ENCODE measurements around the gene CCDC127. TPM values are rescaled to one million over a fixed set of nuclear protein-coding genes. Genes with fewer than 3 reads are reported as not detected.
A peak's percentile ranks its signal among the peaks of the same experiment; 100 is the strongest.
"Not testable (repeated sequence)": the region's sequence is repeated elsewhere in the genome, so short reads cannot be mapped to it uniquely, and the experiment has no call there.

The CCDC127 gene
- total RNA-seq, 2 experiments from 2014 or later: 5.3 to 5.9 TPM

- H3K27ac Mint-ChIP-seq, H3K27me3 Mint-ChIP-seq, H3K9me3 Mint-ChIP-seq, H3K4me3 Mint-ChIP-seq, DNase-seq: not testable (repeated sequence)
- H3K36me3 Mint-ChIP-seq: peaks cover 52% of the 10 kb centered on the region
- H3K4me1 Mint-ChIP-seq: peaks cover 14% of the 10 kb centered on the region
Observed at GRCh38 chr5:245717-246116, 27.8 kb upstream of the CCDC127 start.

DNA sequence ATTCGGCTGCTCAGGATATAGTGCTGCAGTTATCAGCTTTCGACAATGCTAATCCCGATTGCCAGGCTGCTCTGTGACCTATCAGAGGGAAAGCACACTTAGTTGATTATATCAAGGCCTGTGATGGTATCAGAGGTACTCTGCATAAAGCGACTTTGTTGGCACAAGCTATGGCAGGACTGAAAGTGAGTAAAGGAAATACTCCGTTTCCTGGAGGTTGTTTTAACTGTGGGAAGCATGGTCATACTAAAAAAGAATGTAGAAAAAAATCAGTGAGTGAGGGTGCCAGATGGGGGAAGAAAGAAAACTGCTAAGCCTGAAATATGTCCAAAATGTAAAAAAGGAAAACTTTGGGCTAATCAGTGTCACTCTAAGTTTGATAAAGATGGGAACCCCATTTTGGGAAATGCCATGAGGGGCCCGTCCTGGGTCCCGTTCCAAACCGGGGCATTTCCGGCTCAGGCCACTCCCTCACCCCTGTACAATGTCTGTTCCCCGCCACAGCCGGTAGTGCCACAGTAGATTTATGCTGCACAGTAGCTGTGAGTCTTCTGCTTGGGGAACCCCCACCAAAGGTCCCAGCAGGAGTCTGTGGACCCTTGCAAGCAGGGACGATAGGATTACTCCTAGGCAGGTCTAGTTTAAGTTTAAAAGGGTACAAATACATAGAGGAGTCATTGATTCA lies 25.9 kb upstream of the CCDC127 start:
- peak overlapping the region; percentile 81 for H3K27ac Mint-ChIP-seq

DNA sequence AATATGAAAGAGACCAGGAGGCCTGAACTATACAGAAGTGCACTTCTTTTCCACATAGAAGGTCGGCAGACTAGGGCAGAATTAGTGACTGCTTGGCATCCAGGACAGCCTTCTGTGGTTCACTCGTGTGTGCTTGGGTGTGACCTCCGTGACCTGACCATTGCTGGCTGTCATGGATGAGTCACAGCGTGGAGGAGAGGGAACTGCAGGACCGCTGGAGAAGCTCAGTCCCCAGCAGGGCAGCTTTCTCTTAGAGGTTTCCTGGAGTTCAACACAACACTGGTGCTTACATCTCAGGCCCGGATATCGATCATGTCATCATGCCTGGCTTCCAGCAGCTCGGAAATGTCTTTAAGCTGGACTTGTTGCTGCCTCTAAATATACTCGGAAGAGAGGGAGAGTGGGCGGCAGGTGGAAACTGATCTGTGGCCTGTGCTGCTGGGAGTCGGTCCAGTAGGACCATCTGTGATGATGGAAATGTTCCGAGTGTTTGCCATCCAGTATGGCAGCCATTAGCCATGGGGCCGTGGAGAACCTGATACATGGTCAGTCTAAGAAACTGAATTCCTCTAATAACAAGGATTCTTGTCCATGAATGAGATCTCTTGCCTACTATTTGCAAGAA lies 23.2 kb upstream of the CCDC127 start:
- DNase-seq, H3K27ac Mint-ChIP-seq, H3K9me3 Mint-ChIP-seq, H3K4me3 Mint-ChIP-seq, H3K27me3 Mint-ChIP-seq: not testable (repeated sequence)
- Mint-ChIP-seq H3K4me1 (peaks cover 14% of the 10 kb centered on the region), H3K36me3 (peaks cover 48% of the 10 kb centered on the region)

More for the DNA sequence above, 25.9 kb upstream of the CCDC127 start:
- not testable (repeated sequence) for H3K9me3 Mint-ChIP-seq, H3K27me3 Mint-ChIP-seq
- Mint-ChIP-seq H3K4me3 (peak overlapping the region; percentile 50), H3K4me1 (peaks cover 14% of the 10 kb centered on the region), H3K36me3 (peaks cover 64% of the 10 kb centered on the region)
- peak; percentile 38 for DNase-seq

DNA sequence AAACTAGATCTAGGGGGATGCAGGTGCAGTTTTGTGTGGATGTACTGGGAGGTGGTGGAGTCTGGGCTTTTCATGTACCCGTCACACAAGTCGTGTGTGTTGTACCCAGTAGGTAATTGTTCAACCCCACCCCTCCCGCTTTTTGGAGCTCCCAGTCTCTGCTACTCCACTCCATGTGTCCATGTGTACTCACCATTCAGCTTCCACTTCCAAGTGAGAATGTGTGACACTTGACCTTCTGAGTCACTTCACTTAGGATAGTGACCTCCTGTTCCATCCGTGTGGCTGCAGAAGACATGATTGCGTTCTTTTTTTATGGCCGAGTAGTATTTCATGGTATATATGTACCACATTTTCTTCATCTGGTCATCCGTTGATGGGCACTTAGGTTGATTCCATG lies 22.6 kb upstream of the CCDC127 start:
- not testable (repeated sequence) for H3K27ac Mint-ChIP-seq, H3K9me3 Mint-ChIP-seq, DNase-seq, H3K4me3 Mint-ChIP-seq, H3K27me3 Mint-ChIP-seq
- peaks cover 14% of the 10 kb centered on the region for H3K4me1 Mint-ChIP-seq
- peaks cover 48% of the 10 kb centered on the region for H3K36me3 Mint-ChIP-seq

- DNase-seq, H3K9me3 Mint-ChIP-seq, H3K27ac Mint-ChIP-seq, H3K4me1 Mint-ChIP-seq, H3K27me3 Mint-ChIP-seq, H3K4me3 Mint-ChIP-seq: not testable (repeated sequence)
- H3K36me3 Mint-ChIP-seq: peaks cover 46% of the 10 kb centered on the region
Observed at GRCh38 chr5:237931-238330, 20.0 kb upstream of the CCDC127 start.

- H3K27me3 Mint-ChIP-seq, H3K27ac Mint-ChIP-seq, H3K9me3 Mint-ChIP-seq, H3K4me1 Mint-ChIP-seq, DNase-seq, H3K4me3 Mint-ChIP-seq: not testable (repeated sequence)
- peaks cover 30% of the 10 kb centered on the region for H3K36me3 Mint-ChIP-seq
Observed at GRCh38 chr5:235527-235926, 17.6 kb upstream of the CCDC127 start.

- H3K4me1 Mint-ChIP-seq: no peaks in the 10 kb centered on the region
- no peak for DNase-seq
- peaks cover 21% of the 10 kb centered on the region for H3K36me3 Mint-ChIP-seq
- H3K27me3 Mint-ChIP-seq: no peaks in the 10 kb centered on the region
- H3K27ac Mint-ChIP-seq: no peak overlapping the region
- H3K4me3 Mint-ChIP-seq: no peak overlapping the region
- H3K9me3 Mint-ChIP-seq: no peaks in the 10 kb centered on the region
Observed at GRCh38 chr5:234450-234849, 16.5 kb upstream of the CCDC127 start.

DNA sequence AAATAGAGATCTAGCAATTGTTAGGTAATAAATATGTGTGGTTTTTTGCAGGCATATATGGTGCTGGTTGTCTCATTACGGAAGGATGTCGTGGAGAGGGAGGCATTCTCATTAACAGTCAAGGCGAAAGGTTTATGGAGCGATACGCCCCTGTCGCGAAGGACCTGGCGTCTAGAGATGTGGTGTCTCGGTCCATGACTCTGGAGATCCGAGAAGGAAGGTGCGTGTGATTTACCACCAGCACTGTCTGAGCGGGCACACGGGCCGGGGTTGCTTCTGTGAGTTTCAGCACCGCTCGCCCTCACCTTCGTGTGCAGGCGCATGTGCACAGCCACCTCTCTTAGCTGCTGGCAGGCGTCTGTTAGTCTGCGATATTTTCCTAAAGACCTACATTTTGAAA lies 15.5 kb upstream of the CCDC127 start:
- H3K4me1 Mint-ChIP-seq, DNase-seq, H3K27me3 Mint-ChIP-seq, H3K9me3 Mint-ChIP-seq, H3K27ac Mint-ChIP-seq, H3K4me3 Mint-ChIP-seq: not testable (repeated sequence)
- H3K36me3 Mint-ChIP-seq: peaks cover 24% of the 10 kb centered on the region

DNA sequence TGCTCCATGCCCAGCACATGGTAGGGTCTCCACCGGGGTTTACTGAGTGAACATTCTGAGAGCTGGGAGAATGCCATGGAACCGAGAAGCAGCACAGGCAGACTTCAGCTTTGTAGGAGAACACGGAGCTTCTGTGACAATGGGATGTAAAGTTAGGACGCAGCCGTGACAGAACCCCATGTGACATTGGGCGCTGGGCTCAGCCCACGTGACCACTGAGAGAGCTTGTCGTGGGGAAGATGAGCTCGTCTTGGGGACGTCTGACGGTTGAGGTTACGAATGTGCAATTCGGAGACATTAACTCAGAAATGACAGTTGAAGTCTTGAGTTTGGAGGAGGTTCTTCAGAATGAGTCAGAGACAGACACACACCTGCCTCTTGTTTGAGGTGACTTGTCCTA lies 13.7 kb upstream of the CCDC127 start:
- no peak for DNase-seq
- Mint-ChIP-seq H3K27ac (peak overlapping the region; percentile 56), H3K4me3 (no peak overlapping the region), H3K36me3 (peaks cover 30% of the 10 kb centered on the region), H3K27me3 (no peaks in the 10 kb centered on the region), H3K4me1 (no peaks in the 10 kb centered on the region), H3K9me3 (no peaks in the 10 kb centered on the region)

DNA sequence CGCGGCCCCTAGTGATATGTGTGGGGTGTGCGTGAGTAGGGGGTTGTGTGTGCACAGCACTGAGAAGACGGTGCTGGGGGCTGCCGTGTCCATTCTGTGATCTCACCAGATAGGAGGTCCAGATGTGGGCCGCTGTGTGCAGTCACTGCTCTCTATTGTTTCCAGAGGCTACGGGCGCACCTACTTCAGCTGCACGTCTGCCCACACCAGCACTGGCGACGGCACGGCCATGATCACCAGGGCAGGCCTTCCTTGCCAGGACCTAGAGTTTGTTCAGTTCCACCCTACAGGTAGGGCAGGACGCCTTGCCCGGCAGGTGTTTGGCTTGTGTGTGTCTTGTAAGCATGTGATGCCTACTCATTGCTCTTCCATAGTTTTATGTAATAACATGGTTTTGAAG lies 12.8 kb upstream of the CCDC127 start:
- Mint-ChIP-seq H3K4me1 (no peaks in the 10 kb centered on the region), H3K36me3 (peaks cover 30% of the 10 kb centered on the region), H3K27ac (no peak overlapping the region), H3K27me3 (no peaks in the 10 kb centered on the region), H3K4me3 (no peak overlapping the region), H3K9me3 (no peaks in the 10 kb centered on the region)
- no peak for DNase-seq

DNA sequence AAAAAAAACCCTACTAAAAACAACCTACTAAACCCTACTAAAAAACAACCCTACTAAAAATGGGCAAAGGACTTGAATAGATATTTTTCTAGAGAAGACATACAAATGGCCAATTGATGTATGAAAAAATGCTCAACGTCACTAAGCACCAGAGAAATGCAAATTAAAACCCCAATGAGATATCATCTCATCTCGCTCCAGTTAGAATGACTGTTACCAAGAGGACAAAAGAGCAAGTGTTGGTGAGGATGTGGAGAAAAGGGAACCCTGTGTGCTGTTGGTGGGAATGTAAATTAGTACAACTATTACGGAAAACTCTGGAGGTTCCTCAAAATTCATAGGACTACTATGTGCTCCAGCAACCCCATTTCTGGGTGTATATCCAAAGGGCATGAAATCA lies 10.9 kb upstream of the CCDC127 start:
- Mint-ChIP-seq H3K9me3 (no peaks in the 10 kb centered on the region), H3K27ac (no peak overlapping the region), H3K4me3 (no peak overlapping the region), H3K27me3 (no peaks in the 10 kb centered on the region), H3K4me1 (peaks cover 3% of the 10 kb centered on the region), H3K36me3 (peaks cover 31% of the 10 kb centered on the region)
- no peak for DNase-seq

GRCh38 chr5:227375-227774 lies 9.4 kb upstream of the CCDC127 start:
- Mint-ChIP-seq H3K4me1 (peaks cover 15% of the 10 kb centered on the region), H3K36me3 (peaks cover 28% of the 10 kb centered on the region)
- DNase-seq, H3K4me3 Mint-ChIP-seq, H3K27me3 Mint-ChIP-seq, H3K9me3 Mint-ChIP-seq, H3K27ac Mint-ChIP-seq: not testable (repeated sequence)

DNA sequence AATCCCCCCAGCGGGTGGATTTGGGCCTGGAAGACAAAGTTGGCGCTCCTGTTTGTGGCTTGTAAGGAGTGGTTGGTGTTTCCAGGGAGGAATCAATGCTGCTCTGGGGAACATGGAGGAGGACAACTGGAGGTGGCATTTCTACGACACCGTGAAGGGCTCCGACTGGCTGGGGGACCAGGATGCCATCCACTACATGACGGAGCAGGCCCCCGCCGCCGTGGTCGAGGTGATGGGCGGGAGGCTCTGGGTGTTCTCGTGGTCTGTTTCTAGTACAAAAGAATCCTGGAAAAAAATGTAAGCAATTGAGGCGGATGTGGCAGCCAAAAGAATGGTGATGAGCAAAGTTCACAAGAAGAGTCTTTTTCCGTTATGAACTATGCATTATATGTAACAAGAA lies 7.4 kb upstream of the CCDC127 start:
- no peak for DNase-seq
- Mint-ChIP-seq H3K4me1 (peaks cover 34% of the 10 kb centered on the region), H3K4me3 (no peak overlapping the region), H3K27ac (no peak overlapping the region), H3K27me3 (no peaks in the 10 kb centered on the region), H3K9me3 (no peaks in the 10 kb centered on the region), H3K36me3 (peaks cover 22% of the 10 kb centered on the region)

DNA sequence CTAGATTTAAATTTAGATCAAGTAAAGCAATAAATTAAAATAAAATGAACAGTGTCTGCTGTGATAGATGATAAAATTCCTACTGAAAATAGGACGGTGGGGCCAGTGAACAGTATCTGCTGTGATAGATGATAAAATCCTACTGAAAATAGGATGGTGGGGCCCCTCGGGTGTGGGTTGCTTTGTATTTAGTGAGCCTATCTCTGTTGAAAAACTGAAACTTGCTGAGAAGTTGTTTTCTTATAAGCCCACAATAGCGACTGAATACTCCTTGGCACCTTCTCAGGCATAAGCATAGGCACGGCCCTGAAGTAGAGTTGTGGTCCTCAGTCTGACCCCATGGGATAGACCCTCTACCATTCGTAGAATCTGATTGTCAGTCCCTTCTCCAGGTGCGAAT lies 5.8 kb upstream of the CCDC127 start:
- Mint-ChIP-seq H3K27me3 (no peaks in the 10 kb centered on the region), H3K9me3 (no peaks in the 10 kb centered on the region), H3K4me1 (peaks cover 40% of the 10 kb centered on the region)

DNA sequence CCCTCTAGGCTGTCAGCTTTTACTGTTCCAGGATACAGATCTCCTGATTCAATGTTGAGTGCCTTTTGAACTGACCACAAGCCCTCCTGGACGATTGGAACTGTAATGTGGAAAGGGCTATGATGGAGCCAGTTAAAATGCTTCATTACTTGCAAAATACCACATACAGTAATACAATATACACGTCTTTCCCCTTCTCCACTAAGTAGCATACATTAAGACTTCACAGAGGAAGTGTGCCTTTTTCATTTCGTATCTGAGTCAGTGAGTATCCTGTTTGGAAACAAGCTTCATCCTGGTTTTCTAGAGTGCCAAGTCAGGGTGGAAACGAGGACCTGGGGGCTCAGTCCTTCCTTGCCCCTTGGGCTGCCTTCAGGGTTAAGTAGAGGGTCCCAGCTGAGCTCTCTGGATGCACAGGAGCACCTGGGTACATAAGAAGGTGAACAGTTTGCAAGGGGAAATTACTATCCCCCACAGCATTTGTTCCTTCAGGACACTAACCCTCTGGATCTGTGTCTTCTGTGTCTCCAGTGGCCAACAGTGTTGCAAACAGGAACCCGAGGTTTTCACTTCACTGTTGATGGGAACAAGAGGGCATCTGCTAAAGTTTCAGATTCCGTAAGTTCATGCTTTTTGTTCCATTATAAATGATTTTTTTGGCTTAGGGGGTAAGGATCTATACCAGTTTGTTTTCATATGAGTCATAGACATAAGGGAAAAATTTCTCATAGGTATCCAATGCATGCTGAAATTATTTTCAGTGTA lies 5.2 kb upstream of the CCDC127 start:
- H3K4me3 Mint-ChIP-seq: peak overlapping the region; percentile 0
- H3K36me3 Mint-ChIP-seq: peaks cover 16% of the 10 kb centered on the region
- peaks cover 40% of the 10 kb centered on the region for H3K4me1 Mint-ChIP-seq
- peak overlapping the region; percentile 84 for H3K27ac Mint-ChIP-seq
- not testable (repeated sequence) for DNase-seq, H3K27me3 Mint-ChIP-seq, H3K9me3 Mint-ChIP-seq

More for the DNA sequence above, 5.8 kb upstream of the CCDC127 start:
- no peak overlapping the region for H3K27ac Mint-ChIP-seq
- H3K4me3 Mint-ChIP-seq: no peak overlapping the region
- DNase-seq: no peak
- H3K36me3 Mint-ChIP-seq: peaks cover 17% of the 10 kb centered on the region
